NCI-H146 (cell line): Measurements from ENCODE around the gene CCNG1.
A peak's percentile ranks its signal among the peaks of the same experiment; 100 is the strongest.
"Not testable (repeated sequence)": the region's sequence is repeated elsewhere in the genome, so short reads cannot be mapped to it uniquely, and the experiment has no call there.

Source experiments
- DNase-seq: peaks from one replicate; lab custom pipeline; 2025; lab: John Stamatoyannopoulos, UW

Gene CCNG1, protein sequence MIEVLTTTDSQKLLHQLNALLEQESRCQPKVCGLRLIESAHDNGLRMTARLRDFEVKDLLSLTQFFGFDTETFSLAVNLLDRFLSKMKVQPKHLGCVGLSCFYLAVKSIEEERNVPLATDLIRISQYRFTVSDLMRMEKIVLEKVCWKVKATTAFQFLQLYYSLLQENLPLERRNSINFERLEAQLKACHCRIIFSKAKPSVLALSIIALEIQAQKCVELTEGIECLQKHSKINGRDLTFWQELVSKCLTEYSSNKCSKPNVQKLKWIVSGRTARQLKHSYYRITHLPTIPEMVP

DNA sequence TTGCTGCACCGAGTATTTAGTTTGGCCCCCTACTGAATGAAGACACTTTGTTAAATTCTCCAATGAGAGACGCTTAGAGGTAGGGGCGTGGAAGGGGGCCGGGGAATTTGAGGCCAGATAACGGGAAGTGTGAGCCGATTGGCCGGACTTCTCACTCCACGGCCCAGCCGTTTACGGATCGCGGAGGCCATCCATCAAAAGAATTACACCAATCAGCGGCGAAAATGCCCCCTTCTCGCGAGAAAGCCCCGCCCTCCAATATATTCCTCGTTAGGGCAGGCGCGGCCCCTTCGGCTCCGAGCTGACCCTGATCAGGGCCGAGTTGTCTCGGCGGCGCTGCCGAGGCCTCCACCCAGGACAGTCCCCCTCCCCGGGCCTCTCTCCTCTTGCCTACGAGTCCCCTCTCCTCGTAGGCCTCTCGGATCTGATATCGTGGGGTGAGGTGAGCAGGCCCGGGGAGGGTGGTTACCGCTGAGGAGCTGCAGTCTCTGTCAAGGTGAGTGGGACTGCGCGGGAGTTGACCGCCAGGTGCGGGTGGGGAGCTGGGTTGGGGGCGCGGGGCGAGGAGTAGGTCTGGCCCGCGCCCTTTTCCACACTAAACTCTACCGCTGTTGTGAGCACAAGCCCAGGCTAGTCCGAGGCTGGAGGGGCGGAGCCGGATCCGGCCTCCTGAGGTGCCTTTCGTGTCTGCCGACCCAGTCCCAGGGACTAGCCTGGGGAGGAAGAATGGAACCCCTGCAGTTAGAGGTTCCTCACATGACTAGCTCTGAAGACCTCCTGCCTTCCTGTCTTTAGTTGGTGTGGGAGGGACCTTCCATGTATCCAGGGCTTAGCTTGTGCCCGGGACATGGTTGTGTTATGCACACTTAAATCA is at the start of gene CCNG1:
TSS of gene CCNG1 (plus strand) at position 287 of the 874 bp plus-strand sequence. CDS start 1,662 bp downstream, outside the sequence.
- DNase-seq = peak; percentile 95

DNA sequence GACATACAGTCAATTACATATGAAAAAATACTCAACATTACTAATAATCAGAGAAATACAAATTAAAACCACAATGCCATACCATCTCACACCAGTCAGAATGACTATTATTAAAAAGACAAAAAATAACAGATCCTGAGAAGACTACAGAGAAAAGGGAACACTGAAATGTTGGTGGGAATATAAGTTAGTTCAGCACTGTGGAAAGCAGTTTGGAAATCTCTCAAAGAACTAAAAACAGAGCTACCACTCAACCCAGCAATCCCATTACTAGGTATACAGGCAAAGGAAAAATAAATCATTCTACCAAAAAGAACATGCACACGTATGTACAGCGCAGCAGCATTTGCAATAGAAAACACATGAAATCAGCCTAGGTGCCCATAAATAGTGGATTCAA is 41.6 kb upstream of the CCNG1 start:
- no peak for DNase-seq

DNA sequence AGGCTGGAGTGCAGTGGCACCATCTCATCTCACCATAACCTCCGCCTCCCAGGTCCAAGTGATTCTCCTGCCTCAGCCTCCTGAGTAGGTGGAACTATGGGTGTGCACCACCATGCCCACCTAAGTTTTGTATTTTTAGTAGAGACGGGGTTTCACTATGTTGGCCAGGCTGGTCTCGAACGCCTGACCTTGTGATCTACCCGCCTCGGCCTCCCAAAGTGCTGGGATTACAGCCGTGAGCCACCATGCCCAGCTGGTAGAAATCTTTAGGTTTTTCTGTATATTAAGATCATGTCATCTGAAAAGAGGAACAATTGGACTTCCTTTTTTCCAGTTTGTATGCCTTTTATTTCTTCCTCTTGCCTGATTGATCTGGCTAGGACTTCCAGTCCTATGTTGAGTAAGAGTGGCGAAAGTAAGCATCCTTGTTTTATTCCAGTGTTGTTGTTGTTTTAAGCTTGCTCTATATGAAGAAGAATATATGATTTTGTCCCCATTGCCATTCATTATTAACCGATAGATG is 40.5 kb upstream of the CCNG1 start:
- DNase-seq = not testable (repeated sequence)

DNA sequence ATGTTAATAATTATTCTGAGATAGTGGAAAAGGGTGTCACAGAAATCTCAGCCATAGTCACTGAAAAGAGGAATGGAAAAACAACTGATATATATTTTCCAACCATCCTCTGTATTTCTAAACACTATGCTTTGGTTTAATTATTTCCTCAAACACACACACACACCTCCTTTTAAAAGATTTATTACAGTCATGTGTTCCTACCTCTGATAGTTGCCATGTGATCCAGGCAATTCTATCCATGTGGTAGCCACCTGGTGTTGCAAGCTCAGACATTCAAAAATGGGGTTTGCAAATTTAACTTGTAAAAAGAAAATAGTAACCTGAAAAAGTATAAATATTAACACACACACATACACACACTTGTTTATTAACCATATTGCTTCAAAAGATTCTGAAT is 40.0 kb upstream of the CCNG1 start:
- DNase-seq = no peak

DNA sequence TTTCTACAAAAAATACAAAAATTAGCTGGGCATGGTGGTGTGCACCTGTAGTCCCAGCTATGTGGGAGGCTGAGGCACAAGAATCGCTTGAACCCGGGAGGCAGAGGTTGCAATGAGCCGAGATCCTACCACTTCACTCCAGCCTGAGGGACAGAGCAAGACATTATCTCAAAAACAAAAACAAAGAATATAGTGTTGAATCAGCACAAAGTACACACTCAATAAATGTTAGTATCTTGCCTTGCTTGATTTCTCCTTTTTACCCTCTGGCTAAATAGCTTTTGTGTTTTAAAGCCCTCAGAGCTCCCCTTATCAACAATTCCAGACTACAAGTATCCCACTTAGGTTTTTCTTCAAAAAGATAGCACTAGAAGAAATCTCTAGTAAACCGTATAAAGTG is 37.5 kb upstream of the CCNG1 start:
- DNase-seq = no peak

GRCh38 chr5:163401271-163401670 is 36.1 kb upstream of the CCNG1 start:
- DNase-seq = no peak

GRCh38 chr5:163402007-163402406 is 35.4 kb upstream of the CCNG1 start:
- DNase-seq = no peak

DNA sequence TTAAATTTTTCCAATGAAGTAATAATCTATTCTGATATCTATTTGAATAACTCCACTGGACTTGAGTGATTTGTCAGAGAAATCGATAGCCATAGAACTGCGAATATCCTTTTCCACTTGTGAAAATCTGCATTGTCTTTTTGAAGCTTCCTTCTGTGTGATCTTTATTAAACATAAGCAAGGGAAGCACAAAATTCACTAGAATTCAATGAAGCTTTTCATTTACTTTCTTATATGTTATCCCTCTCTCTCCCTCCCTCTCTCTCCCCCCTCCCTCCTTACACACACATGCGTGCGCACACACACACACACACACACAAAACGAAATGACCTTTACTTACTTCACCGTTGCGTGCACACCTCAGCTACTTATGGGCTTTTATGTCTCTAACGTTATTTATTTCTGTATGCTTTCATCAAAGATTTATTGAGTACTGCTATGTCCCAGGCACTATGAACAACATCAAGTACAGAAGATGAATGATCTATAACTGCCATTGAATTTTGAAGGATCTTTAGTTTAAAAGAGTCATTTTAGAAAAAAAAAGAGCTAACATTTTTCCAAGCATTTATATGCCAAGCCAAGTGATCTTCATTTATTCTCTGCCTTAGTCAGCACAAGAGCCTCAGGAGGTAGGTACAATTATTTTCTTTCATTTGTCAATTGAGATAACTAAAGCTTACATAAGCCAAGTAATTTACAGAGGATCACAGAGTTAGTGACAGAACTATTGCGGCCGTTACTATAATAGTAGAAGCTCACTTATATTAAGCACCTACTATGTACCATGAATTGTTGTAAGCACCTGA is 32.8 kb upstream of the CCNG1 start:
- no peak for DNase-seq

GRCh38 chr5:163407034-163407655 is 30.2 kb upstream of the CCNG1 start:
- DNase-seq = no peak

- peak; percentile 8 for DNase-seq
Measured at GRCh38 chr5:163408311-163408923, 29.0 kb upstream of the CCNG1 start.

GRCh38 chr5:163409384-163409783 is 28.0 kb upstream of the CCNG1 start:
- no peak for DNase-seq

GRCh38 chr5:163410505-163410904 is 26.9 kb upstream of the CCNG1 start:
- DNase-seq = no peak

DNA sequence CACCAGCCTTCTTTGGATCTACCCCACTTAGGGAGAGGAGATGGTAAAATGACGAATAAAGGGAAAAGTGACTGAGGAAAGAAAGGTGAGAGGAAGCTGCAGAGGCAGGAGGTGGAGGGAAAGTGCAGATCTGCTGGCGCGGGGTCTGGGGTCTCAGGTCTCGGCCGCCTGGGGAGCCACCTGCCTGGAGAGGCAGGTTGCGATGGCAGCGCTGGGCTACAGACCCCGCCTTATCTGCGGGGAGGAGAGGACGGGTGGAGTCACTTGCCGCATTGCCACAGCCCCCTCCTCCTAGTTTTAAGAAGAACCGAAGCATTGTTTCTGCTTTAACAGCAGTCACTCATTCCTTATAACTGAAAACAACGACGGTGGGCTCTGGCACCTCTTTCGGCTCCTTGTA is 21.7 kb upstream of the CCNG1 start:
- peak; percentile 38 for DNase-seq

DNA sequence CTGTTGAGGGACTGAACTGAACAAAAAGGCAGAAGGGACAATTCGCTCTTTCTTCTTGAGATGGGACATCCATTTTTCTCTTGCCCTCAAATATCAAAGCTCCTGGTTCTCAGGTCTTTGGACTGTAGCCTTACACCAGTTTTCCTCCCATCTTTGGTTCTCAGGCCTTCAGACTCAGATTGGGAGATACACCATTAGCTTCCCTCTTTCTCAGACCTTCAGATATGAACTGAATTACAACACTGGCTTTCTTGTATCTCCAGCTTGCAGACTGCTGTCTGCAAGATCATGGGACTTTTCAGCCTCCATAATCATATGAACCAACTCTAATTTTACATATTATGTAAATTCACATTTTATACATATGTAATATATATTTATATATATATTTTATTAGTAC is 12.6 kb upstream of the CCNG1 start:
- no peak for DNase-seq

GRCh38 chr5:163426128-163426527 is 11.3 kb upstream of the CCNG1 start:
- not testable (repeated sequence) for DNase-seq

GRCh38 chr5:163432544-163432943 is 4.9 kb upstream of the CCNG1 start:
- no peak for DNase-seq

- no peak for DNase-seq
Measured at GRCh38 chr5:163433271-163433670, 4.1 kb upstream of the CCNG1 start.

DNA sequence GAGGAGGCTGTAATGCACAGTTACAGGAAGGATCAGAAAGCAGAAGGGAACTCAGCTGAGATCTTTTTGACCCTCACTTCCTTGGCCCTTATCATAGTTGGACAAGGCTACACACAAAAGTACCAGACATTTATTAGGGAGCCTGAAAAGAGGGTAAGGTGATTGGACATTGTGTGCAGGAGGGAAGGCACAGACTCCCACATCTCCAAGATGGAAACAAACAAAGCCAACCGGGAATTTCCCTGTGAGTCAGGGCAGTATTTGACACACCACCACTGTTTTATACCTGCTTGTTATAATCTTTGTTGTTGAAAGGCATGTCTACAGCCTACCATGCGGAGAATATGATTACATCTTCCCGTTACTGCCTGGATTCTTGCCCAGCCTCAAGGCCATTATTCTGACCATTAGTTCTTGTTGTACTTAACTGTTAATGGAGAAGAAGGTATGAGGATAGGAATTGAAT is 3.0 kb upstream of the CCNG1 start:
- DNase-seq = no peak

- no peak for DNase-seq
Measured at GRCh38 chr5:163436515-163436914, 880 bp upstream of the CCNG1 start.

DNA sequence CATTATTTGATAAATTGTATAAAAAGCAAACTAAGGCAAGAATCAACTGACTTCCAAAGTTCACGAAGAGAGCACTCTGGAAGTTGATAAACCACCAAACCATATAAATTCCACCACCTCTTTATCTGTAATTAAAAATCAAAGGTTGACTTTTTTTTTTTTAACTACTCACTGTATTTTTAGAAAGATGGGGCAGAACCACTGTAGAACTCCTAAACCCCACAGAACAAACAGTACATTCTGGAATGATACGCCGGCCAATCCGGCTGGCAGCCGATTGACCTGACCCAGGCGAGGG is 435 bp upstream of the CCNG1 start:
- DNase-seq = no peak

DNA sequence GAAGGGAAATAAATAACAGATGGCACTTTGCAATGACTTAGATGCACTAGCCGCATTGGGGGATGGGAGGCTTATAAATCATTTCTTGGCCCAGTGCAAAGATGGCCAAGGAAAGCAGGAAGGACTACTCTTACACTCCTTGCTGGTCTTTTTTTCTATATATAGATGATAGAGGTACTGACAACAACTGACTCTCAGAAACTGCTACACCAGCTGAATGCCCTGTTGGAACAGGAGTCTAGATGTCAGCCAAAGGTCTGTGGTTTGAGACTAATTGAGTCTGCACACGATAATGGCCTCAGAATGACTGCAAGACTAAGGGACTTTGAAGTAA is 1.7 kb downstream of the CCNG1 start:
- no peak for DNase-seq

DNA sequence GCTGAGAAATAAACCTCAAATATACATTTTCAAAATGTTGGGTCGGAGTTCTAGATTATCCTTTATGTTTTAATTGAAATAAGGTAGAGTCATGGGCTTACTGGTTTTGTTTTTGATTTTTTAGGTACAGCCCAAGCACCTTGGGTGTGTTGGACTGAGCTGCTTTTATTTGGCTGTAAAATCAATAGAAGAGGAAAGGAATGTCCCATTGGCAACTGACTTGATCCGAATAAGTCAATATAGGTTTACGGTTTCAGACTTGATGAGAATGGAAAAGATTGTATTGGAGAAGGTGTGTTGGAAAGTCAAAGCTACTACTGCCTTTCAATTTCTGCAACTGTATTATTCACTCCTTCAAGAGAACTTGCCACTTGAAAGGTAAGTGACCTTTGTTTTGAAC is 3.6 kb downstream of the CCNG1 start:
- DNase-seq = no peak
